ENCODE data around the gene ABLIM3.

Gene ABLIM3

DNA sequence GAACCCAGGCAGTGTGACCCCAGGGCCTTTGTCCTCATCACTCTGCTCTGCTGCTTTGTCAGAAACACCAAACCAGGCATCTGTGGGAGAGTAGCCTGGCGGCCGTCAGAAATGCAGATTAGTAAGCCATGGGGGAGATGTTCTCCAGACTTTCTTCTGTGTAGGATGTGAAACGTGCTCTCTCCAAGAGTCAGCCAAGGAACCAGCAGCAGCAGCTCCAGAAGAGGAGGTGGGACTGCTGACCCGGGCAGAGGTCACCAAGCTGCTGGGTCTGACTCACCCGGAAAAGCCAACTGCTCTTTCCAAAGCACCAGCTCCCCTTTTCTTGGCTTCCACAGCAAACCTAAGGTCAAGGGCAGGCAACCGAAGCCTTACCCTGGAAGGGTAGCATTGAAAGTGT, 14.4 kb upstream of the ABLIM3 start:
- no peak for DNase-seq (ENCODE audit: low read depth)
- TF ChIP-seq, protein P1, sequence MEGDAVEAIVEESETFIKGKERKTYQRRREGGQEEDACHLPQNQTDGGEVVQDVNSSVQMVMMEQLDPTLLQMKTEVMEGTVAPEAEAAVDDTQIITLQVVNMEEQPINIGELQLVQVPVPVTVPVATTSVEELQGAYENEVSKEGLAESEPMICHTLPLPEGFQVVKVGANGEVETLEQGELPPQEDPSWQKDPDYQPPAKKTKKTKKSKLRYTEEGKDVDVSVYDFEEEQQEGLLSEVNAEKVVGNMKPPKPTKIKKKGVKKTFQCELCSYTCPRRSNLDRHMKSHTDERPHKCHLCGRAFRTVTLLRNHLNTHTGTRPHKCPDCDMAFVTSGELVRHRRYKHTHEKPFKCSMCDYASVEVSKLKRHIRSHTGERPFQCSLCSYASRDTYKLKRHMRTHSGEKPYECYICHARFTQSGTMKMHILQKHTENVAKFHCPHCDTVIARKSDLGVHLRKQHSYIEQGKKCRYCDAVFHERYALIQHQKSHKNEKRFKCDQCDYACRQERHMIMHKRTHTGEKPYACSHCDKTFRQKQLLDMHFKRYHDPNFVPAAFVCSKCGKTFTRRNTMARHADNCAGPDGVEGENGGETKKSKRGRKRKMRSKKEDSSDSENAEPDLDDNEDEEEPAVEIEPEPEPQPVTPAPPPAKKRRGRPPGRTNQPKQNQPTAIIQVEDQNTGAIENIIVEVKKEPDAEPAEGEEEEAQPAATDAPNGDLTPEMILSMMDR (conservative IDR thresholded peaks at IDR 0.05; ENCODE audit: low read depth, low read length) = no peak
- H3K4me3 ChIP-seq (ENCODE audit: low read length) = no peak overlapping the region

DNA sequence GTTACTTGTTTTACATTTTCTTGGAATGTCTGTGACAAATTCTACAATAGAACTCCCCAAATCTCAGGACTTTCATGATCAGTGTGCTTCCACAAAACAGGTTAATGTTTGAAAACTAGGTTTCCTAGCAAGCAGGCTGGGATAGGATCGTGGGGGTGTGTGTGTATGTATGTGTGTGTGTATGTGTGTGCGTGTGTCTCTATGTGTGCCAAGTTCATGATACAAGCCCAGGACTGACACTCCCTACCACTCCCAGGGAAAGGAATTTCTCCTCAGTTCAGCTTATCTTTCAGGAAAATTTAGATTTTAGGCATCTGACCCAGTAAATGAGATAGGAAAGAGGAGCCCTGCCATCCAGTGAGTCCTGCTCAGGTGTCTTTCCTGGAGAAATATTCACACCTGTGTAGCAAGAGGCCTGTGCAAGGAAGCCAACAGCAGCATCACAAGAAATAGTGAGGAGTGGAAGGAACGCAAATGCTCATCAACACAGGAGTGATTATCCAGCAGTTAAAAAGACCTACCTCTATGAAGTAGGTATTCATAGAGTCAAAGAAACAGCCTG, 13.8 kb upstream of the ABLIM3 start:
- DNase-seq (ENCODE audit: low read depth) = no peak
- no peak overlapping the region for H3K4me3 ChIP-seq (ENCODE audit: low read length)

DNA sequence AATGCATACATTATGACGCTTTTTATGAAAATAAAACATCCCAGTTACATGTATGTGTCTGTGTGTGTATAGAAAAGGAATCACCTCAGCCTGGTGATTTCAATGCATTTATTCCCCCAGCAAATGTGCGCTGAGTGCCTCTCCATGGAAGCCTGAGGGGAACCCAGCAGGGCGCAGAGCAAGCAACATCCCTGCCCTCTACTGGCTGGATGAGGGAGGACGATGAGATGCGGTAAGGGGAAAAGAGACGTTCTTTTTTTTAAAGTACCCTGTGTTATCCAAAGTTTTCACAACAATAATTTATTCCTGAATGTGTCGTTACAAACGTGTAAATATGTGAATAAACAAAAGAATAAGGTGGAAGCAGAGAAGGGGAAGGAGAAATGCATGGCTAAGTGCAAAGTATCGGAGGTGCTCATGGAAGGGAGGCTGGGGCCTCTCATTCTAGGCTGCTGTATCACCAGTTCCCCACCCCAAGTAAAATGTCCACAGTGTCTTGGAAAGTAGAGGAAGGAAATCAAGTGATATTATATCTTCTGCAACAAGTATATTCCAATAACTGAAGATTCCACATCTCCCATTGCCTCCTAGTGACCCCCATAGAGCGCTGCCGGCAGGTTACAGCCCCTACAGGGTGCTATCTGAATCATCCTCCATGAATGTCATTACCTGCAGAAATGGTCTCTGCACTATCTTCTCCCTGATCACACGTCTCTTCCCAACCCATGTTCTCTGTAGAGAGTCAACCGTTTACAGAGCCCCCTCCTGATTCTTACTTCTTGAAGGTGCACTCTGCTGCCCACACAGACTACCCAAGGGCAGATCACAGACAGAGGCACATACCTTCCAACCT, 13.0 kb upstream of the ABLIM3 start:
- no peak overlapping the region for H3K4me3 ChIP-seq (ENCODE audit: low read length)
- TF ChIP-seq, protein P1 (conservative IDR thresholded peaks at IDR 0.05; ENCODE audit: low read depth, low read length) = peak; percentile 95
- DNase-seq (ENCODE audit: low read depth) = no peak

More for the DNA sequence above, 13.8 kb upstream of the ABLIM3 start:
- TF ChIP-seq, protein P1 (conservative IDR thresholded peaks at IDR 0.05; ENCODE audit: low read depth, low read length) = no peak

DNA sequence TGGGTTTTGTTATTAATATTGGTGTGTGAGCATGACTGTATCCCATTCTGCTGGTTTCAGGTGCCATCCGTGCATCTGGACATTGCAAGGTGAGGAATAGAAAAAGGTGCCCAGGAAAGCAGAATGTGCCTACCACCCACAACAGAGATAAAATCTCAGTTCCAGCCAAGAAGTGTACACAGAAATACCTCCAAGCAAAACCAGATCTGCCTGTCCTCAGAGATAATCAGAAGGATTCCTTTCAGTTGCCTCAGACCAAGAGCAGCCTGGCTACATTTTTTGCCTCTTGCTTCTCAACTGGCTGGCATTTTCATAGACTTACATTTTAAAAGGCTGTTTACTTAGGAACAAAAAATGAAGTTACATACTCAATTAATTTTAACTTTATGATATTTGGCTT, 12.1 kb upstream of the ABLIM3 start:
- DNase-seq (ENCODE audit: low read depth) = no peak
- H3K4me3 ChIP-seq (ENCODE audit: low read length) = no peak overlapping the region
- TF ChIP-seq, protein P1 (conservative IDR thresholded peaks at IDR 0.05; ENCODE audit: low read depth, low read length) = no peak

DNA sequence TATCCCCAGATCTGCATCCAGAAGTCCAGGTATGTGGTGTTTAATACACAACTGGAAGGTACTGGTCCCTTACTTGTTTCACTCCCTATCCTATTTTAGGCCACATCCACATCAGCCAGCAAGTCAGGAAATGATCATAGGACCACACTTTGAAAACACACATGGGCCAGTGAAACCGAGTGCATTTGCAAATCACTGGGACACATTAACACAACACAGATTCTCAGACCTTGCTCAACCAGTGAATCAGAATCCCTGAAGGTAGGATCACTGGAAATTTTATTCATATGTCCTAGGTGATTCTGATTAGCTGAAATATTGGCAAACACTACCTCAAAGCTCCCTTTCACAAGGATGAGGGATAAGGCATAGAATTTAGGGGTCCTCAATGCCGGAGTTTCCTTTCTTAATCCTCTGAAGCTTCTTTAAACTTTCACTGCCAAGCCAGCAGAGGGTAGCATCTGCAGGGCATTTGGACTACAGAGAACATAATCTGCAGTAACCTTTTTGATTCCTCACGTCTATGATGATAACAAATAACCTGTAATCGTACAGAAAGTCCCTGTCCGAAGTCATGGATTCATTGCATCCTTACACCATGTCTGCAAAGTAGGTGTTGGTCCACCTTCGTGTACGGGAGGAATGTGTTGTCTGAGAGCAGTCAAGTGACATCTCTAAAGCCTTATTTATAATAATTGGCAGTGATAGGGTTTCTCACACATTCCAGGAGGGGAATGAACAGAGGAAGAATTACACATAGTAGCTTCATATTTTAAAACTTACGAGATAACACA, 11.0 kb upstream of the ABLIM3 start:
- TF ChIP-seq, protein P1 (conservative IDR thresholded peaks at IDR 0.05; ENCODE audit: low read depth, low read length) = peak; percentile 58

DNA sequence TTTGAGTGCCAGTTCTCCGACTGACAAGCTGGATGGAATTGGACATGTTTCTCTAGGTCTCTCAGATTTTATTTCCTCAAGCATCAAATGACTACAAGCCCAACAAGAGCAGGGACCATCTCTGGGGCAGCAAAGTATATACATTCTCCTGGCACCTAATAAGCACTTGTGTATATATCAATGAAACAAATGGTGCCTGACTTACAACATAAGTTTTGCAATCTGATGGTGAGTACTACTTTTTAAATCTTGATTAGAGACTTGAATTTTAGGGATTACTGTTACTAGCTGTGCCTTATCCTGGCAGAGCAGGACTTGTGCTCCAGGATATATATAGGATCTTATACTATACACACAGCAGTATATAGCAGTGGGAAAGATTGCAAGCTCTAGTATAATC, 8.8 kb upstream of the ABLIM3 start:
- TF ChIP-seq, protein P1 (conservative IDR thresholded peaks at IDR 0.05; ENCODE audit: low read depth, low read length) = no peak
- no peak for DNase-seq (ENCODE audit: low read depth)
- H3K4me3 ChIP-seq (ENCODE audit: low read length) = no peak overlapping the region

More for the DNA sequence above, 11.0 kb upstream of the ABLIM3 start:
- H3K4me3 ChIP-seq (ENCODE audit: low read length) = no peak overlapping the region
- DNase-seq (ENCODE audit: low read depth) = no peak

Measured in retinal pigment epithelial cell (primary cell).